ENCODE data around the gene HSD17B10.

HSD17B10 gene

GRCh38 chrX:53458082-53458481 lies 23.9 kb upstream of the HSD17B10 start:
- Histone ChIP-seq H3K79me2 (no peaks in the 10 kb centered on the region), H3K4me3 (ENCODE audit: low read depth, low read length) (no peak overlapping the region), H3K9ac (no peak overlapping the region), H2AFZ (no peak overlapping the region), H3K9me3 (ENCODE audit: control insufficient read depth, low read length) (no peaks in the 10 kb centered on the region), H3K4me1 (no peaks in the 10 kb centered on the region), H3K27ac (no peak overlapping the region), H3K4me2 (ENCODE audit: low read length) (no peak overlapping the region), H3K36me3 (ENCODE audit: control insufficient read depth, insufficient read depth, low read length) (no peaks in the 10 kb centered on the region), H3K27me3 (ENCODE audit: control insufficient read depth, insufficient read depth, low read length) (no peaks in the 10 kb centered on the region)
- no peak for TF ChIP-seq CTCF (IDR thresholded peaks at IDR 0.05)

- H3K36me3 ChIP-seq (ENCODE audit: control insufficient read depth, insufficient read depth, low read length): no peaks in the 10 kb centered on the region
- no peak overlapping the region for H2AFZ ChIP-seq
- H3K4me1 ChIP-seq: no peaks in the 10 kb centered on the region
- no peak overlapping the region for H3K27ac ChIP-seq
- H3K9ac ChIP-seq: no peak overlapping the region
- no peaks in the 10 kb centered on the region for H3K27me3 ChIP-seq (ENCODE audit: control insufficient read depth, insufficient read depth, low read length)
- no peak for TF ChIP-seq CTCF (IDR thresholded peaks at IDR 0.05)
- H3K9me3 ChIP-seq (ENCODE audit: control insufficient read depth, low read length): no peaks in the 10 kb centered on the region
- H3K4me3 ChIP-seq (ENCODE audit: low read depth, low read length): no peak overlapping the region
- H3K79me2 ChIP-seq: no peaks in the 10 kb centered on the region
- H3K4me2 ChIP-seq (ENCODE audit: low read length): no peak overlapping the region
These were observed 22.1 kb upstream of the HSD17B10 start for GRCh38 chrX:53456254-53456653.

- Histone ChIP-seq H3K4me3 (ENCODE audit: low read depth, low read length) (no peak overlapping the region), H3K36me3 (ENCODE audit: control insufficient read depth, insufficient read depth, low read length) (no peaks in the 10 kb centered on the region), H3K79me2 (no peaks in the 10 kb centered on the region), H3K4me2 (ENCODE audit: low read length) (no peak overlapping the region), H3K4me1 (no peaks in the 10 kb centered on the region), H3K9me3 (ENCODE audit: control insufficient read depth, low read length) (no peaks in the 10 kb centered on the region), H3K9ac (no peak overlapping the region), H3K27me3 (ENCODE audit: control insufficient read depth, insufficient read depth, low read length) (no peaks in the 10 kb centered on the region), H2AFZ (no peak overlapping the region), H3K27ac (no peak overlapping the region)
- no peak for TF ChIP-seq CTCF (IDR thresholded peaks at IDR 0.05)
These were observed 18.6 kb upstream of the HSD17B10 start for GRCh38 chrX:53452812-53453211.

GRCh38 chrX:53449632-53450031 lies 15.5 kb upstream of the HSD17B10 start:
- Histone ChIP-seq H3K4me3 (ENCODE audit: low read depth, low read length) (no peak overlapping the region), H3K9me3 (ENCODE audit: control insufficient read depth, low read length) (no peaks in the 10 kb centered on the region), H3K4me2 (ENCODE audit: low read length) (no peak overlapping the region), H3K4me1 (no peaks in the 10 kb centered on the region), H2AFZ (no peak overlapping the region), H3K36me3 (ENCODE audit: control insufficient read depth, insufficient read depth, low read length) (no peaks in the 10 kb centered on the region), H3K27ac (no peak overlapping the region), H3K9ac (no peak overlapping the region), H3K79me2 (no peaks in the 10 kb centered on the region), H3K27me3 (ENCODE audit: control insufficient read depth, insufficient read depth, low read length) (no peaks in the 10 kb centered on the region)
- TF ChIP-seq CTCF (IDR thresholded peaks at IDR 0.05): no peak

GRCh38 chrX:53447441-53447840 lies 13.3 kb upstream of the HSD17B10 start:
- Histone ChIP-seq H3K4me1 (no peaks in the 10 kb centered on the region), H3K36me3 (ENCODE audit: control insufficient read depth, insufficient read depth, low read length) (no peaks in the 10 kb centered on the region), H3K27ac (no peak overlapping the region), H2AFZ (no peak overlapping the region), H3K4me3 (ENCODE audit: low read depth, low read length) (no peak overlapping the region), H3K4me2 (ENCODE audit: low read length) (no peak overlapping the region), H3K9me3 (ENCODE audit: control insufficient read depth, low read length) (no peaks in the 10 kb centered on the region), H3K9ac (no peak overlapping the region), H3K27me3 (ENCODE audit: control insufficient read depth, insufficient read depth, low read length) (no peaks in the 10 kb centered on the region), H3K79me2 (no peaks in the 10 kb centered on the region)
- no peak for TF ChIP-seq CTCF (IDR thresholded peaks at IDR 0.05)
